H9 (cell line): Measurements from ENCODE around the gene GJA10. TPM values are rescaled to one million over a fixed set of nuclear protein-coding genes. Genes with fewer than 3 reads are reported as not detected.
A peak's percentile ranks its signal among the peaks of the same experiment; 100 is the strongest.

Experiments
- DNase-seq: peaks from one replicate; pipeline ENCODE4 v3.0.0-alpha.2; 2017
- H2AFZ ChIP-seq: one replicate; pipeline ENCODE4 v1.6.1; 2013; ENCODE audit warnings: mild to moderate bottlenecking, low read length, control low read depth, moderate library complexity
- H2AK5ac ChIP-seq: 2 replicates; pipeline ENCODE4 v1.6.1; 2013; ENCODE audit warnings: low read length, control low read depth, mixed read lengths; ENCODE audit not compliant: insufficient read length
- H2BK120ac ChIP-seq: one replicate; pipeline ENCODE4 v1.6.1; 2013; ENCODE audit warnings: low read depth, mild to moderate bottlenecking, low read length, control low read depth, inconsistent platforms; ENCODE audit not compliant: poor library complexity, severe bottlenecking
- H2BK12ac ChIP-seq: 2 replicates; pipeline ENCODE4 v1.6.1; 2013; ENCODE audit warnings: low read length, control low read depth, mixed read lengths, low read depth; ENCODE audit not compliant: insufficient read length
- H2BK15ac ChIP-seq: 2 replicates; pipeline ENCODE4 v1.6.1; 2013; ENCODE audit warnings: low read depth, low read length, control low read depth
- H2BK20ac ChIP-seq: one replicate; pipeline ENCODE4 v1.6.1; 2013; ENCODE audit warnings: low read depth, mild to moderate bottlenecking, low read length, control low read depth, inconsistent platforms; ENCODE audit not compliant: poor library complexity, severe bottlenecking
- H2BK5ac ChIP-seq: 2 replicates; pipeline ENCODE4 v1.6.1; 2013; ENCODE audit warnings: low read length, control low read depth, mixed read lengths; ENCODE audit not compliant: insufficient read length
- H3K14ac ChIP-seq: 2 replicates; pipeline ENCODE4 v1.6.1; 2013; ENCODE audit warnings: low read length, control low read depth; ENCODE audit not compliant: insufficient read depth
- H3K18ac ChIP-seq: 2 replicates; pipeline ENCODE4 v1.6.1; 2013; ENCODE audit warnings: low read depth, mild to moderate bottlenecking, mixed read lengths, low read length, control low read depth; ENCODE audit not compliant: insufficient read length
- H3K23ac ChIP-seq: 2 replicates; pipeline ENCODE4 v1.6.1; 2013; ENCODE audit warnings: low read length, control low read depth, mixed read lengths, low read depth; ENCODE audit not compliant: insufficient read length
- H3K23me2 ChIP-seq: 2 replicates; pipeline ENCODE4 v1.6.1; 2013; ENCODE audit warnings: low read depth, mild to moderate bottlenecking, mixed read lengths, low read length, control low read depth; ENCODE audit not compliant: insufficient read length, poor library complexity, severe bottlenecking
- H3K27ac ChIP-seq: 2 replicates; pipeline ENCODE4 v1.5.1; 2013; ENCODE audit warnings: low read length, control low read depth, mixed read lengths, low read depth; ENCODE audit not compliant: insufficient read length
- H3K27me3 ChIP-seq: 2 replicates; pipeline ENCODE4 v1.6.1; 2013; ENCODE audit warnings: low read length, control low read depth, inconsistent platforms; ENCODE audit not compliant: insufficient read depth
- H3K4ac ChIP-seq: 2 replicates; pipeline ENCODE4 v1.6.1; 2013; ENCODE audit warnings: low read depth, mild to moderate bottlenecking, control low read depth, inconsistent platforms, low read length, moderate library complexity
- H3K4me1 ChIP-seq: 2 replicates; pipeline ENCODE4 v1.6.1; 2013; ENCODE audit warnings: low read length, control low read depth, inconsistent platforms; ENCODE audit not compliant: insufficient read depth
- H3K4me2 ChIP-seq: 2 replicates; pipeline ENCODE4 v1.6.1; 2013; ENCODE audit warnings: low read length, control low read depth, mixed read lengths; ENCODE audit not compliant: insufficient read length, insufficient read depth
- H3K56ac ChIP-seq: 2 replicates; pipeline ENCODE4 v1.6.1; 2013; ENCODE audit warnings: low read depth, mild to moderate bottlenecking, mixed read lengths, low read length, control low read depth; ENCODE audit not compliant: insufficient read length
- H3K79me1 ChIP-seq: 2 replicates; pipeline ENCODE4 v1.6.1; 2013; ENCODE audit warnings: low read depth, mild to moderate bottlenecking, moderate library complexity, low read length, control low read depth, inconsistent platforms; ENCODE audit not compliant: insufficient read depth, poor library complexity, severe bottlenecking
- H3K79me2 ChIP-seq: 2 replicates; pipeline ENCODE4 v1.6.1; 2013; ENCODE audit warnings: low read length, control low read depth, inconsistent platforms; ENCODE audit not compliant: insufficient read depth
- H3K9ac ChIP-seq: 2 replicates; pipeline ENCODE4 v1.6.1; 2013; ENCODE audit warnings: low read length, control low read depth, mixed read lengths; ENCODE audit not compliant: insufficient read length; ENCODE audit errors: extremely low read depth
- H3K9me3 ChIP-seq: one replicate; pipeline ENCODE4 v1.6.1; 2013; ENCODE audit warnings: low read depth, low read length, inconsistent platforms; ENCODE audit not compliant: control insufficient read depth
- H3T11ph ChIP-seq: one replicate; pipeline ENCODE4 v1.6.1; 2013; ENCODE audit warnings: mild to moderate bottlenecking, low read length, control low read depth, inconsistent platforms
- H4K20me1 ChIP-seq: one replicate; pipeline ENCODE4 v1.6.1; 2013; ENCODE audit not compliant: control insufficient read depth, insufficient read length, insufficient read depth
- H4K5ac ChIP-seq: 2 replicates; pipeline ENCODE4 v1.6.1; 2013; ENCODE audit warnings: low read depth, mild to moderate bottlenecking, mixed read lengths, low read length, control low read depth; ENCODE audit not compliant: insufficient read length
- H4K8ac ChIP-seq: replicated peaks from 2 replicates; pipeline ENCODE4 v1.6.1; 2013; ENCODE audit warnings: low read length, control low read depth, mixed read lengths, low read depth; ENCODE audit not compliant: insufficient read length
- H4K91ac ChIP-seq: 2 replicates; pipeline ENCODE4 v1.6.1; 2013; ENCODE audit warnings: low read depth, mild to moderate bottlenecking, moderate library complexity, mixed read lengths, low read length, control low read depth; ENCODE audit not compliant: insufficient read length
- H3K27ac Mint-ChIP-seq, 3 experiments: 2 replicates in 2 of 3; 3 replicates in 1 of 3; pipeline ENCODE4 v1.8.0; 2020 to 2021; ENCODE audit warnings: mixed read lengths in 3 of 3, mild to moderate bottlenecking in 1 of 3, moderate library complexity in 1 of 3
- H3K27me3 Mint-ChIP-seq: 2 replicates; pipeline ENCODE4 v1.8.0; 2021; ENCODE audit warnings: low read depth, mild to moderate bottlenecking, moderate library complexity, mixed read lengths
- H3K36me3 Mint-ChIP-seq, 3 experiments: 2 replicates in 2 of 3; 3 replicates in 1 of 3; pipeline ENCODE4 v1.8.0; 2020 to 2021; ENCODE audit warnings: low read depth in 3 of 3, mixed read lengths in 3 of 3; ENCODE audit not compliant: insufficient read depth in 1 of 3
- H3K4me1 Mint-ChIP-seq, 2 experiments: 2 replicates each; pipeline ENCODE4 v1.8.0; 2020; ENCODE audit warnings: mixed read lengths in 2 of 2
- H3K4me3 Mint-ChIP-seq, 2 experiments: 2 replicates in 1 of 2; 3 replicates in 1 of 2; pipeline ENCODE4 v1.8.0; 2020 to 2021; ENCODE audit warnings: mild to moderate bottlenecking in 2 of 2, mixed read lengths in 2 of 2, moderate library complexity in 1 of 2
- H3K9me3 Mint-ChIP-seq, 2 experiments: 2 replicates in 1 of 2; 3 replicates in 1 of 2; pipeline ENCODE4 v1.8.0; 2020; ENCODE audit warnings: mild to moderate bottlenecking in 2 of 2, mixed read lengths in 2 of 2, moderate library complexity in 1 of 2
- WGBS: extraction: QIAGEN DNeasy Blood & Tissue Kit; methylation state at CpG from one replicate; pipeline ENCODE4 v1.1.7; 2013; ENCODE audit warnings: missing lambda C conversion rate, low lambda C conversion rate, mixed read lengths; ENCODE audit not compliant: insufficient read length; ENCODE audit errors: extremely low coverage; 5-methylcytosine and 5-hydroxymethylcytosine counted together
- total RNA-seq: library from RNA; stranded (reverse); gene quantifications from 2 replicates; pipeline ENCODE4 v1.2.1, GENCODE V29; 2021
- TF ChIP-seq, protein P1 (sequence below): fragments of 200-600 bp; sonication (generic); conservative IDR thresholded peaks from 3 replicates; pipeline ENCODE4 v1.8.0; 2021; ENCODE audit warnings: antibody characterized with exemption, mild to moderate bottlenecking

GJA10 gene
- total RNA-seq, 1 experiment from 2014 or later = not detected

DNA sequence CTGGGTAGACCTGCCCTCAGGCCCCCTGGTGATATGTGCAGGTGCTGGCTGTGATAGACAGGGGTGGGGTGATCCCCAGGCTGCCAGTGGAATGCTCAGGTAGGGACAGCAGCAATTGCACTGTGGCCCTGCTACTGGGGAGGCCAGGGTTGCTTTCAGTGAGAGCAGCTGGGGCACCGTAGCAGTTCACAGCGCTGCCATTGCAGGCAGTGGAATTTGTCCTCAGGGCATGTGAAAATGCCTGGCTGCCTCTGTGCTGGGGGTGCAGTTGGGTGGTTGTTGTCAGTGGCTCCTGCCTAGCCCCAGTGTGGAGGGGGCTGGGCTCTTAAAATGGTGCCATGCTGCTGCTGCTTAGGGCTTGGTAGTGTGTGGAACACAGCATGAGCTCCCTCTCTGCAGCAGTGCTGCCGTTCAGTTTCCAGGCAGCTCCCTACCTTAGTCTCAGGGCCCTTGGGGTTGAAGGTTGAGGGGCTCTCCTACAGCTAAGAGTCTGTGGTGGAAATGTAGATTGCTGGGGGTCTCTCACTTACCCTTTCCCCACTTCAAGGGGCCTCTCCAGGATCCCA is 23.6 kb downstream of the GJA10 start:
- Histone ChIP-seq H3K23me2 (no peaks in the 10 kb centered on the region), H2AFZ (no peak overlapping the region), H3K23ac (no peak overlapping the region), H3K4me2 (no peak overlapping the region), H3K14ac (no peak overlapping the region), H3K9me3 (no peaks in the 10 kb centered on the region), H3K27ac (no peak overlapping the region), H3K4me1 (no peaks in the 10 kb centered on the region), H2BK12ac (no peak overlapping the region), H4K91ac (no peak overlapping the region), H2BK120ac (no peak overlapping the region), H3K18ac (no peak overlapping the region), H3K79me2 (no peaks in the 10 kb centered on the region), H3T11ph (no peak overlapping the region), H4K5ac (no peak overlapping the region), H4K20me1 (no peaks in the 10 kb centered on the region), H3K27me3 (no peaks in the 10 kb centered on the region), H4K8ac (no peak overlapping the region), H2BK15ac (no peak overlapping the region), H2BK5ac (no peak overlapping the region), H3K79me1 (no peaks in the 10 kb centered on the region), H3K4ac (no peak overlapping the region), H3K56ac (no peak overlapping the region), H2BK20ac (no peak overlapping the region), H3K9ac (no peak overlapping the region), H2AK5ac (no peak overlapping the region)
- WGBS = no CpG with 5 or more reads among the region's 3 CpGs
- TF ChIP-seq, protein P1, sequence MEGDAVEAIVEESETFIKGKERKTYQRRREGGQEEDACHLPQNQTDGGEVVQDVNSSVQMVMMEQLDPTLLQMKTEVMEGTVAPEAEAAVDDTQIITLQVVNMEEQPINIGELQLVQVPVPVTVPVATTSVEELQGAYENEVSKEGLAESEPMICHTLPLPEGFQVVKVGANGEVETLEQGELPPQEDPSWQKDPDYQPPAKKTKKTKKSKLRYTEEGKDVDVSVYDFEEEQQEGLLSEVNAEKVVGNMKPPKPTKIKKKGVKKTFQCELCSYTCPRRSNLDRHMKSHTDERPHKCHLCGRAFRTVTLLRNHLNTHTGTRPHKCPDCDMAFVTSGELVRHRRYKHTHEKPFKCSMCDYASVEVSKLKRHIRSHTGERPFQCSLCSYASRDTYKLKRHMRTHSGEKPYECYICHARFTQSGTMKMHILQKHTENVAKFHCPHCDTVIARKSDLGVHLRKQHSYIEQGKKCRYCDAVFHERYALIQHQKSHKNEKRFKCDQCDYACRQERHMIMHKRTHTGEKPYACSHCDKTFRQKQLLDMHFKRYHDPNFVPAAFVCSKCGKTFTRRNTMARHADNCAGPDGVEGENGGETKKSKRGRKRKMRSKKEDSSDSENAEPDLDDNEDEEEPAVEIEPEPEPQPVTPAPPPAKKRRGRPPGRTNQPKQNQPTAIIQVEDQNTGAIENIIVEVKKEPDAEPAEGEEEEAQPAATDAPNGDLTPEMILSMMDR = no peak
- peaks cover 3 to 4% of the 10 kb centered on the region in 2 experiments; a peak in 4 of 5 replicates for H3K9me3 Mint-ChIP-seq
- H3K27me3 Mint-ChIP-seq = no peaks in the 10 kb centered on the region
- DNase-seq = peak; percentile 58
- peaks cover 0 to 7% (median 0%) of the 10 kb centered on the region in 3 experiments; a peak in 1 of 7 replicates for H3K36me3 Mint-ChIP-seq
- no peak overlapping the region; a peak in 1 of 7 replicates for H3K27ac Mint-ChIP-seq
- H3K4me1 Mint-ChIP-seq = peaks cover 5 to 7% of the 10 kb centered on the region in 2 experiments
- H3K4me3 Mint-ChIP-seq = no peak overlapping the region
